Right forelimb (tissue), 1 donor: ENCODE measurements around the gene ZFAND3.
"Not testable (repeated sequence)": the region's sequence is repeated elsewhere in the genome, so short reads cannot be mapped to it uniquely, and the experiment has no call there.

Experiments used
- DNase-seq: peaks from one replicate; pipeline ENCODE4 v3.0.0-alpha.2; 2018

ZFAND3 gene

GRCh38 chr6:38015341-38015740 lies 195.8 kb downstream of the ZFAND3 start:
- no peak for DNase-seq

GRCh38 chr6:38016824-38017223 lies 197.3 kb downstream of the ZFAND3 start:
- DNase-seq = no peak

GRCh38 chr6:38018755-38019165 lies 199.2 kb downstream of the ZFAND3 start:
- no peak for DNase-seq

GRCh38 chr6:38020593-38020992 lies 201.1 kb downstream of the ZFAND3 start:
- DNase-seq = no peak

- no peak for DNase-seq
Observed at GRCh38 chr6:38021029-38021428, 201.5 kb downstream of the ZFAND3 start.

GRCh38 chr6:38021571-38021970 lies 202.0 kb downstream of the ZFAND3 start:
- DNase-seq = no peak

GRCh38 chr6:38022688-38023087 lies 203.2 kb downstream of the ZFAND3 start:
- no peak for DNase-seq

GRCh38 chr6:38024908-38025307 lies 205.4 kb downstream of the ZFAND3 start:
- DNase-seq = no peak

- DNase-seq = no peak
Observed at GRCh38 chr6:38025451-38025850, 205.9 kb downstream of the ZFAND3 start.

- DNase-seq = no peak
Observed at GRCh38 chr6:38027685-38028373, 208.3 kb downstream of the ZFAND3 start.

GRCh38 chr6:38030380-38030779 lies 210.9 kb downstream of the ZFAND3 start:
- DNase-seq = no peak

- no peak for DNase-seq
Observed at GRCh38 chr6:38032797-38033196, 213.3 kb downstream of the ZFAND3 start.

GRCh38 chr6:38033442-38033982 lies 214.0 kb downstream of the ZFAND3 start:
- DNase-seq = no peak

GRCh38 chr6:38034274-38034914 lies 214.9 kb downstream of the ZFAND3 start:
- DNase-seq = no peak

- no peak for DNase-seq
Observed at GRCh38 chr6:38035478-38035877, 216.0 kb downstream of the ZFAND3 start.

- no peak for DNase-seq
Observed at GRCh38 chr6:38039502-38039901, 220.0 kb downstream of the ZFAND3 start.

GRCh38 chr6:38040254-38040653 lies 220.7 kb downstream of the ZFAND3 start:
- no peak for DNase-seq

GRCh38 chr6:38043259-38043753 lies 223.8 kb downstream of the ZFAND3 start:
- DNase-seq = no peak

- DNase-seq = no peak
Observed at GRCh38 chr6:38045701-38046305, 226.3 kb downstream of the ZFAND3 start.

- no peak for DNase-seq
Observed at GRCh38 chr6:38047562-38047961, 228.0 kb downstream of the ZFAND3 start.

GRCh38 chr6:38049861-38050397 lies 230.4 kb downstream of the ZFAND3 start:
- not testable (repeated sequence) for DNase-seq

GRCh38 chr6:38051819-38052434 lies 232.4 kb downstream of the ZFAND3 start:
- no peak for DNase-seq
